A673 (cell line): ENCODE data around the gene SYK.

Source experiments
- CTCF ChIP-seq: fragments of 300-800, 200-600 bp; sonication (generic); conservative IDR thresholded peaks from 2 replicates; pipeline ENCODE4 v1.5.1; 2017; ENCODE audit warnings: low read depth, mild to moderate bottlenecking, antibody characterized with exemption, low read length, moderate library complexity, mixed read lengths
- EZH2 ChIP-seq: fragments of 200-600 bp; sonication (generic); IDR thresholded peaks from 2 replicates; pipeline ENCODE4 v1.6.1; 2017; ENCODE audit warnings: borderline replicate concordance, low read depth, mild to moderate bottlenecking, mixed read lengths, antibody characterized with exemption, low read length; ENCODE audit not compliant: poor library complexity, severe bottlenecking

GRCh38 chr9:90926936-90927335, 125.3 kb downstream of the SYK start:
- TF ChIP-seq CTCF (no peak), EZH2 (no peak)
